ENCODE measurements around the gene CENPB.

GRCh38 chr20:3782597-3782996, 3.9 kb downstream of the CENPB start:
- TF ChIP-seq CTCF (IDR thresholded peaks at IDR 0.05): no peak
- no peak for TF ChIP-seq POLR2AphosphoS5 (IDR thresholded peaks at IDR 0.05)
- TF ChIP-seq EP300 (IDR thresholded peaks at IDR 0.05): no peak
